Iris pigment epithelial cell (primary cell): ENCODE results near the gene SERPINA3.

Experiments used
- DNase-seq: peaks from one replicate; pipeline ENCODE4 v3.0.0-alpha.2; 2011; ENCODE audit warnings: low read depth

Gene SERPINA3

DNA sequence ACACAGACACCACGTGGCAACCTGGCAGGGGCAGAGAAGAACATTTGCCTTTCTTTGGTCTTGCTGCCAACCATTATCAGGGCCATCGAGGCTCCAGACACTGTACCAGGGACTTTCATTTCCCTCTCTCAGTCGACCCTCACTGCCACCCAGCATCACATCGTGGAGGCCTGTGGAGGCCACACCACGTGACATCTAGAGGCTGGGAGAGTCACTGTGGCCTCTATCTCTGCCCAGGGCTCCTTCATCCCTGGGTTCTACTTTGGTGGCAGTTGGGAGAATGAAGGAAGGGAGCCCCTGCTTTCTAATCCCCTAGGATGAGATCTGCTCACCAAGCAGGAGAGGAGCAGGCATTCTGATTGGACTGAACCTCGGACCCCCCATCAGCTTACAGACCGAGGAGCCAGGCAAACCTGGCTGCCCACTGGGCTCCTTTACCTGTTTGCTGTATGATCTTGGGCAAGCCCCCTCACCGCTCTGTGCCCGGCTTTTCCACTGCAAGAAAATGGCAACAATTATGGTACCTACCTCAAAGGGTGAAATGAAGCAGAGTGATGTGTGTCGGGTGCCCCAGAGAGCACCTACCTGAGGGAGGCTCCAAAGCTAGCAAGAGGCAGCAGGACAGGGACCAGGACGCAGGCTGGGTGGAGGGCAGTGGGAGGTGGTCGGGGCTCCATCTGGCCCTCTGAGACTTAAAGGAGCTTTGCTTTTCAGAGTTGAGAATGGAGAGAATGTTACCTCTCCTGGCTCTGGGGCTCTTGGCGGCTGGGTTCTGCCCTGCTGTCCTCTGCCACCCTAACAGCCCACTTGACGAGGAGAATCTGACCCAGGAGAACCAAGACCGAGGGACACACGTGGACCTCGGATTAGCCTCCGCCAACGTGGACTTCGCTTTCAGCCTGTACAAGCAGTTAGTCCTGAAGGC, 1.8 kb downstream of the SERPINA3 start:
- no peak for DNase-seq

DNA sequence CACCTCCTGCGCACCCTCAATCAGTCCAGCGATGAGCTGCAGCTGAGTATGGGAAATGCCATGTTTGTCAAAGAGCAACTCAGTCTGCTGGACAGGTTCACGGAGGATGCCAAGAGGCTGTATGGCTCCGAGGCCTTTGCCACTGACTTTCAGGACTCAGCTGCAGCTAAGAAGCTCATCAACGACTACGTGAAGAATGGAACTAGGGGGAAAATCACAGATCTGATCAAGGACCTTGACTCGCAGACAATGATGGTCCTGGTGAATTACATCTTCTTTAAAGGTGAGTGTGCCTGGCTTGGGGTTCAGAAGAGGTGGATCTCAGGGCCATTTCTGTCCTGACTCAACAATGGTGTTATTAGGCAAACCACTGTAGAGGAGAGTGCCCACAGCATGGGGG, 2.6 kb downstream of the SERPINA3 start:
- DNase-seq, result no peak

DNA sequence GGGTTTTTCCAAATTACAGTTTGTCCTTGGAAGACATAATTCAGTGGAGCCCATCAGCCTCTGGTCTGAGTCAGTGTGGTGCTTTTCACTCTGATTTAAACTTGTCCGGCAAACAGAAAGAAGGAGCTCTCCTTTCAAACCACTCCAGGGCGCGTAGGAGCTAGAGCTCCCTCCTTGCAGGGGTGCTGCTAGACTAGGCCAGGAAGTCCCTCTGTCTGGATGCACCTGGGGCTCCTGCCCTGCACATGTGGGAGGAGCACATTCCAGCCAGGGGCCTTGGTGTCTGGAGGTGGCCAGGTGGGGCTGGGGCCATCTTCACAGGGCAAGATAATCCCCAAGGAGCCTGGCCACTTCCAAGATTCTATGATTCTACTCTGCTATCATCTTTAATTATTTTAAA, 3.1 kb downstream of the SERPINA3 start:
- no peak for DNase-seq

DNA sequence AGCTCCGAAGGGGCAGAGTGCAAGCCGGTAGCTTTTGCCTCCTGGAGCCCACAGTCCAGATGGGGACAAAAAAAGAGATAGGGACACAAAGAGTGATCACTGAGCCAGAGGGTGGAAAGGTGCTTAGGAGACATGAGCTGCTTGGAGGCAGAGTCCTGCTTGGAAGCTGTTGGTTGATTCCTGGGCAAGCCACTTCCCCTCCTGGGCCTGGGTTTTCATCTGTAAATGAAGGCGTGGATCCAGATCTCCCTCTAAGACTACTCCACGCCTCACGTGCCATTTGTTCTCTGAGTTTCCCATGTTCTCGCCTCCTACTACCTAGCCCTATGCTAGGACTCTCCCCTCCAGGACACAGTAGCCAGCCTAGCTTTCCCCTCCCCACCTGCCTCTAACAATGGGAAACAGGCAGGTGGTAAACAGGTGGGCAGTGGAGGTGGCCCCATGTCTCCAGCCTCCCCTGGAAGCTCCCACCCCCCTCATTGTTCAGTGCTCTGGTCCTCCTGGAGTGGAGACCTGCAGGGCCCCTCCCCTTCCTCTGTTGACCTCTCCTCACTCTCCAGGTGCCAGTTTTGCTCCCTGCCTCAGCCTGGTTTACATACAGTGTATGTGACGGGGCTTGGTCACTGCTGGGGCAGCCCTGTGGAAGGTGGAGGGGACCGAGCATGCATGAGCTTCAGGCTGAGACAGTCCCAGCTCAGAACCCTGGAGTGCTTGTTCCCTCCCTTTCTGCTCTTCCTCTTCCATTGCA, 3.8 kb downstream of the SERPINA3 start:
- no peak for DNase-seq

DNA sequence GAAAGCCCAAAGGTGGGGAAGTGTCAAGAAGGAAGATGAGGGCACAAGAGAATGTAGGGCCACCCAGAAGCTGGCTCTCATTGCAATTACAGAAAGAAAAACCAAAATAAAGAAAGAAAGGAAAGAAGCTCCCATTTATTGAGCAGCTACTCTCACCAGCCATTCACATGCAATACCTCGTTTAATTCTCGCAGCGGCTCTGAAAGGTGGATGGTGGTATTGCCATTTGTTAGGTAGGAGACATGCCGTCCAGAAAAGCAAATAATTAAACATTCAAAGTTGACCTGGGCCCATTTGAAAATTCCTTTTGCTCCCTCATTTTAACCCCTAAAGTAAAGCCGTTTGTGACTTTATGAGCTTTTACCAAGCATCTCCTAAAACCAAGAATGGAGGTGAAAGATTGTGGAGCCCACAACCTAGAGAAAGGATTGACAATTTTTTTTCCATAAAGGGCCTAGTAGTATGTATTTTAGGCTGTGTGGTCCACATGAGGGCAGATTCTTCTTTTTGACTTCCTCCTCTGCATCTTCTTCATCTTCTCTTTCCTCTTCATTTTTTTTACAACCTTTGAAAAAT, 5.3 kb downstream of the SERPINA3 start:
- DNase-seq, result no peak

DNA sequence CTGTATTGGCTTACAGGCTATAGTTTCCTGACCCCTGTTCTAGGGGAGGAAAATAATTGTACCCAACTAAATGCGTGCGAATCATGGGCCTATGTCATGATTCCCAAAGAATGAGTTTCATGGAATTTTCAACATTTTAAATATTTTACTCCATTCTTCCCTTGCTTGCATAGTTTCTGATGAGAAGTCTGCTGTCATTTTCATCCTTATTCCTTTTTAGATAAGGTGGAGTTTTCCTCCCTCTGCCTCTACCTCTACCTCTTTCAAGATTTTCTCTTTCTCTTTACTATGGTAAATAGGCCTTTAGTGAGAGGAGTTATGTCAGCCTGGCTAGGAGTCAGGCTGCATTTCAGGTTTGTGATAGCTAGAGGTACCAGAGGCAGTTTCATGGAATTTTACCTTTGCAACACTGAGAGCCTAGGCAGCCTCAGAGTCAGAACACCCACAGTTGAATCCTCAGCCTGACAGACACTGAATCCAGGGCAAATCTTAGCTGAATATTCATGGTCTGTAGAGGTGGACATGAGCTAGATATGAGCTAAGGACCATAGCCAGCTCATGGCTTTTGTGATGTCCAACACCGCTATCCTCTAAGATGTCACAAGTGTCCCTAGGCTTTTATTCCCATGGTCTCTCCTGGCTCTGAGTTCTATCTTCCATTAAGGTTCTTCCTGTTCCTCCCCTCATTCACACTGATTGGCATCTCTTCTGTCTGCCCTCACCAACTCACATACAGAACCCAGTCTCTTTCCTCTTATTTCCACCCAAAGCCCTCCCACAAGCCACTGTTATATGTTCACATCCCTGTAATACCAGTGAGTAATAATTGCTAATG, 6.0 kb downstream of the SERPINA3 start:
- DNase-seq, result no peak

GRCh38 chr14:94619297-94619696, 7.1 kb downstream of the SERPINA3 start:
- DNase-seq, result no peak

- no peak for DNase-seq
These were observed 8.4 kb downstream of the SERPINA3 start for GRCh38 chr14:94620597-94620996.

DNA sequence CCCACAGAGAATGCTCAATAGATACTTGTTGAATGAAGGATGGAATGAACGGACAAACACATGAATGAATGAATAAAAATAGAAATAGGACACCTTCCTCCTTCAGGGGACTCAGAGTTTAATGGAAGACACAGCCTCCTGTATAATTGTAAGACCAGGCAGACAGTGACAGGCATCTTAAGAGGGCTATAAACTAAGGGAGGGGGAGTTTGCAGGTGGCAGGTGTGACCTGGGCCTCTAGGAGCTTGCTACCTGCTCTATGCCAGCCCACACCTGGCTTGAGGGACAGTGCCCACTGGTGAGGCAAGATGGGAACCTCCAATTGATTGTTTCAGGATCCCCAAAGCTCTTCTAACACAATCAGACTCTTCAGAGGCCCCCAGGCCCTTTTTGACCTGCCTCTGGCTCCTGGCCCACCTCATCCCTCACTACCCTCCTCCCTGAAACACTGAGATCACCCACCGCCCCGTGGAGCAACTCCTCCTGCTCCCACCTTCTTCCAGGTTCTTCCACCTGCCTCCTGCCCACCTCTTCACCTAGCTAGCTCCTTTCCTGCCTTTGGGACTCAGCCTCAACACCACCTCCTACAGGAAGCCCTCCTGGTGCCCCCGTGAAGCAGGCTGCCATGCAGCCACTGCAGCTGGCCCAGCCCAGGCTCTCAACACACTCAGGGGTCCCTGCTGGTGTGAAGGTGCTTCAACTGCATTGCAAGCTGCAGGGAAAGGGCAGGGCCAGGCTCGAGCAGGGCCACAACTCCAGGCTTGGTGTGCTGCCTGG, 9.4 kb downstream of the SERPINA3 start:
- no peak for DNase-seq

DNA sequence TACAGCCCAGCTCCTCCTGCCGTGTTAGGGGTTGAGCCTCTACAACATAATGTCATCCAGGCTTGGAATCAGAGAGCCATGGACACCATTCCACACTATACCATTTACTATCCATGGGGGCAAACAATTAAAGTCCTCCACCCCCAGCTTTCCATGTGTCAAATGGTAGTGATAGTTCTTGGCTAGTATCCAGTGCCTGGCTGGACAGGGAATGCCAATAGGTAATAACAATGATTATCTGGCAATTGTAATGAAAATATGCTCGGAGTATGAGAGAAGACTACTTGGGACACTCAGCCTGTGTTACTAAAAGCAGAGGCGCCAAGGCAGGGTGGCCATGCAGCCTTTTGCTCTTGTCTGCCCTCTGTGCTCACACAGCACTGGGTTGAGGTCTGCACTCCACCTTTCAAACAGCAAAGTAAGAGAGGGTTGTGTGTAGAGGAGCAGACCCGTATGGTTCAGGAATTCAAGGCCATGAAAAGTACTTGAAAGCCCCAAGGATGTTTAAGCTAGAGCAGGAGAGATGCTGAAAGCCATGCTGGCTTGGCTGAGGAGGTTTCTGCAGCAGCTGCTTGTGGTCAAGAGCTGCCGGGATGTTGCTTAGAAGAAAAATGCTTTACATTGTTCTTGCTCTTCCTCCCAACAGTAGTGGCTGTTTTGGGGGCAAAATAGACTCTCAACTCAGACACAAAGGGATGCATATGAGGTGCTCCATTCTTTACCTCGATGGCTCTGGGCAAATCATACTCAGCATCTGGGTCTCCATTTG, 10.6 kb downstream of the SERPINA3 start:
- DNase-seq, result peak; percentile 41

- no peak for DNase-seq
These were observed 11.2 kb downstream of the SERPINA3 start for GRCh38 chr14:94623422-94623809.

DNA sequence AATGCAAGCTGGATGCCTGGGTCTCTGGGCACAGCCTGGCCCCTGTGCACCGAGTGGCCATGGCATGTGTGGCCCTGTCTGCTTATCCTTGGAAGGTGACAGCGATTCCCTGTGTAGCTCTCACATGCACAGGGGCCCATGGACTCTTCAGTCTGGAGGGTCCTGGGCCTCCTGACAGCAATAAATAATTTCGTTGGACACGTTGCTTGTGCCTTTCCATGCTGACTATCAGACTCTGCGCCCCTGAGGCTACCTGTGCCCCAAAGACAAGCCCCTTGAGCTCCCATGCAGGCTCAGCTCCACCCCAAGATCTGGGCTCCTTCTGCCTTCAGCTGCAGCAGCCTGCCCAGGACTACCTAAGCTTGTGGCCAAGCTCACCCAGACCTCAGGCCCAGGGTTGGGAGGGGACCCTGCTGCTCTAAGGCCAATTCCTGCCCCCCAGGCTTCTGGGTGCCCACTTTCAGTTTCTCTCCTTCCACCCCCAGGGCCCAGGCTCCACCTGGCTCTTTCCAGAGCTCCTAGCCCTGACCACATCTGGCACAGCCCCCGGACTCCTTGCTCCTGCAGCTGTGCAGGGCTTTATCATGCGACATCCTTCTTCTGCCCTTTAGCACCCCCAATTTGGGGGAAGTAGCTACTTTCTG, 11.8 kb downstream of the SERPINA3 start:
- no peak for DNase-seq

GRCh38 chr14:94624537-94625352, 12.6 kb downstream of the SERPINA3 start:
- DNase-seq, result no peak

- no peak for DNase-seq
These were observed 13.1 kb downstream of the SERPINA3 start for GRCh38 chr14:94625353-94625635.

DNA sequence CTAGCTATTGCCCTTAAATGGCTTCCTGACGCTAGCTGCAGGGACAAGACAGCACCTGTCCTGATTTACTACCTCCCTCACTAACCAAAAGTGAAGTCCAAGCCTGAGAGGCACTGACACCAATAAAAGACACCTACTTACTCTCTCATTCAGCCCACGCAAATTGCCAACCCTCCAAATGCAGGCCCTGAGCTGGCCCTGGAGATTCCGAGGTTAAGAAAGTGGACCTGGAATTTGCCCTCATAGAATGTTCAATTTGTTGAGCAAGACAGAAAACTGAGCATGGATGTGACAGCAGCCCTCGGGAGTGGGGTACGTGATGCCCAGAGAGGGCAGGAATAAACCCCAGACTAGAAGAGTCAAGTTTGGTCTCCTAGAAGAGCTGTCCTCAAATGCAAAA, 16.4 kb downstream of the SERPINA3 start:
- DNase-seq, result no peak

GRCh38 chr14:94630396-94630795, 18.2 kb downstream of the SERPINA3 start:
- no peak for DNase-seq

DNA sequence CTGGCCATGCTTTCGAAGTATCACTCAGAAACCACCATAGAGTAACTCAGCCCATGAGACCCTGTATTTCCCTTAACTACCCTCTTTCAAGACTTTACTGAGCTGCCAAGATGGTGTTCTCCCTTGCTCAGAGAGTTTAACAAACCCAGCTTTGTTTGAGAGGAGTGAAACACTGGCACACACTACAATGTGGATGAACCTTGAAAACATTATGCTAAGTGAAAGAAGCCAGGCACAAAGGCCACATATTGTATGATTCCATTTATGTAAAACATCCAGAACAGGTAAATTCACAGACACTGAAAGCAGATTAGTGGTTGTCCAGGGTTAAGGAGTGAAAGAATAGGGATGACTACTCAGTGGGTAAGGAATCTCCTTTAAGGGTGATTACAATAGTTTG, 18.9 kb downstream of the SERPINA3 start:
- DNase-seq, result no peak

- no peak for DNase-seq
These were observed 19.5 kb downstream of the SERPINA3 start for GRCh38 chr14:94631536-94632304.

- DNase-seq, result no peak
These were observed 20.1 kb downstream of the SERPINA3 start for GRCh38 chr14:94632305-94632590.
